Airway epithelial cell (primary cell): ENCODE data around the gene ISM1. TPM values are rescaled to one million over a fixed set of nuclear protein-coding genes. Genes with fewer than 3 reads are reported as not detected.

ENCODE experiments used
- total RNA-seq: library from RNA; depleted of rRNA; stranded (reverse); fragments of >200 nt; gene quantifications from 2 replicates; pipeline ENCODE4 v1.2.3, GENCODE V29; 2015

Gene ISM1
- total RNA-seq, result 0.28 TPM in 1 of 2 replicates, not detected in the other

DNA sequence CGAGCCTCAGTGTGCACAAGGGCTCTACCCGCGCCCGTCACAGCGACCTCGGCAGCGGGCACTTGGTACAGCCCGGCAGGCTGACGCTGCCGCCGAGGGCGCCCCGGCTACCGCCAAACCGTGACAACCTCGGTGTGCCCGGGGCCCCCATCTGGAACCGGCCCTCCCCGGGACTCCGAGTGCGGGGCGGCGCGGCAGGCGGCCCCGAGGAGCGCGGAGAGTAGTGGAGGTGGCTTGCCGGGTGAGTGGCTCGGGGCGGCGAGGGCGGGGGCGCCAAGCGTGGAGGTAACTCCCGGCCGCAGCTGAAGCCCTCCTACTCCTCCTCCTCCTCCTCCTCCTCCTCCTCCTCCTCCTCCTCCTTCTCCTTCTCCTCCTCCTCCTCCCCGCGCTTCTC lies at the start of gene ISM1:
TSS of gene ISM1 (plus strand) at position 371 of the 394 bp plus-strand sequence. CDS start 503 bp downstream, outside the sequence.

Other genes with a start within 250 kb of the ISM1 start
- gene SPTLC3, start 212.3 kb upstream of the ISM1 start, total RNA-seq, result 4.6 and 7.1 TPM in 2 replicates